GM12891 (cell line): ENCODE results near the gene ADCY2.

ENCODE experiments used
- DNase-seq: peaks from one replicate; pipeline ENCODE4 v3.0.0; 2011; ENCODE audit warnings: low spot score; ENCODE audit not compliant: insufficient read length
- FAIRE-seq: peaks from 2 replicates; lab custom pipeline; 2011; peaks lifted over from hg19 to GRCh38; lab: Jason Lieb, UNC
- PAX5 ChIP-seq: IDR thresholded peaks from 2 replicates; pipeline ENCODE4 v1.6.1; 2011; ENCODE audit warnings: low read length, moderate library complexity, mild to moderate bottlenecking; ENCODE audit not compliant: insufficient read depth, severe bottlenecking
- POLR2A ChIP-seq: IDR thresholded peaks from 2 replicates; pipeline ENCODE4 v1.6.1; 2011; ENCODE audit warnings: low read depth, low read length, control low read depth
- POLR2AphosphoS5 ChIP-seq: IDR thresholded peaks from 2 replicates; pipeline ENCODE4 v1.6.1; 2011; ENCODE audit warnings: low read depth, low read length, control low read depth
- POU2F2 ChIP-seq: IDR thresholded peaks from 2 replicates; pipeline ENCODE4 v1.6.1; 2011; ENCODE audit warnings: low read depth, mild to moderate bottlenecking, control low read depth, low read length, moderate library complexity
- SPI1 ChIP-seq: IDR thresholded peaks from 2 replicates; pipeline ENCODE4 v1.6.1; 2011; ENCODE audit warnings: low read depth, low read length, control low read depth
- TAF1 ChIP-seq: IDR thresholded peaks from 2 replicates; pipeline ENCODE4 v1.6.1; 2011; ENCODE audit warnings: low read depth, low read length, control low read depth

ADCY2 gene

GRCh38 chr5:7662289-7662688 lies 266.4 kb downstream of the ADCY2 start:
- no peak for DNase-seq
- TF ChIP-seq POLR2A, result no peak
- no peak for TF ChIP-seq POLR2AphosphoS5
- no peak for TF ChIP-seq TAF1
- no peak for TF ChIP-seq PAX5
- no peak for TF ChIP-seq SPI1
- TF ChIP-seq POU2F2, result no peak
- no peak for FAIRE-seq

- FAIRE-seq (no peak), DNase-seq (no peak)
- TF ChIP-seq POLR2AphosphoS5 (no peak), POU2F2 (no peak), PAX5 (no peak), SPI1 (no peak), POLR2A (no peak), TAF1 (no peak)
These were observed 267.9 kb downstream of the ADCY2 start for GRCh38 chr5:7663808-7664207.

GRCh38 chr5:7664208-7664607 lies 268.3 kb downstream of the ADCY2 start:
- FAIRE-seq (no peak), DNase-seq (no peak)
- TF ChIP-seq SPI1 (no peak), POLR2A (no peak), POLR2AphosphoS5 (no peak), TAF1 (no peak), PAX5 (no peak), POU2F2 (no peak)

GRCh38 chr5:7667216-7667767 lies 271.4 kb downstream of the ADCY2 start:
- FAIRE-seq (no peak), DNase-seq (no peak)
- TF ChIP-seq SPI1, result no peak
- no peak for TF ChIP-seq POU2F2
- no peak for TF ChIP-seq POLR2AphosphoS5

- no peak for FAIRE-seq
- TF ChIP-seq POU2F2 (no peak), SPI1 (no peak), PAX5 (no peak), POLR2A (no peak), POLR2AphosphoS5 (no peak), TAF1 (no peak)
- no peak for DNase-seq
These were observed 272.2 kb downstream of the ADCY2 start for GRCh38 chr5:7668161-7668560.

GRCh38 chr5:7668627-7669026 lies 272.7 kb downstream of the ADCY2 start:
- DNase-seq, result no peak
- TF ChIP-seq SPI1, result no peak
- no peak for TF ChIP-seq POLR2AphosphoS5
- TF ChIP-seq POLR2A, result no peak
- no peak for TF ChIP-seq POU2F2
- TF ChIP-seq PAX5, result no peak
- FAIRE-seq, result no peak

- FAIRE-seq (no peak), DNase-seq (no peak)
- no peak for TF ChIP-seq SPI1
- TF ChIP-seq POLR2AphosphoS5, result no peak
- no peak for TF ChIP-seq POU2F2
- TF ChIP-seq PAX5, result no peak
- no peak for TF ChIP-seq POLR2A
- TF ChIP-seq TAF1, result no peak
These were observed 275.5 kb downstream of the ADCY2 start for GRCh38 chr5:7671381-7671993.

GRCh38 chr5:7673658-7674057 lies 277.7 kb downstream of the ADCY2 start:
- TF ChIP-seq POU2F2 (no peak), POLR2AphosphoS5 (no peak), SPI1 (no peak), PAX5 (no peak), POLR2A (no peak), TAF1 (no peak)
- no peak for FAIRE-seq

GRCh38 chr5:7676455-7676854 lies 280.5 kb downstream of the ADCY2 start:
- DNase-seq (no peak), FAIRE-seq (no peak)
- no peak for TF ChIP-seq PAX5
- TF ChIP-seq SPI1, result no peak
- no peak for TF ChIP-seq POLR2AphosphoS5
- no peak for TF ChIP-seq TAF1
- no peak for TF ChIP-seq POU2F2
- TF ChIP-seq POLR2A, result no peak

More at GRCh38 chr5:7673658-7674057, 277.7 kb downstream of the ADCY2 start:
- no peak for DNase-seq

- TF ChIP-seq POU2F2 (no peak), POLR2A (no peak), PAX5 (no peak), TAF1 (no peak), POLR2AphosphoS5 (no peak), SPI1 (no peak)
- DNase-seq, result no peak
- FAIRE-seq, result no peak
These were observed 282.1 kb downstream of the ADCY2 start for GRCh38 chr5:7678030-7678429.
